Stimulated activated CD4-positive, alpha-beta T cell treated with anti-CD3 and anti-CD28 coated beads, Interleukin-12 subunit alpha, Interleukin-12 subunit beta, amount 100 ng/mL, for 4 hours (primary cell): ENCODE results near the gene CCDC40.

ENCODE experiments used
- DNase-seq: peaks from one replicate; pipeline ENCODE4 v3.0.0-alpha.2; 2020

Gene CCDC40

GRCh38 chr17:80050706-80051105 is 14.3 kb downstream of the CCDC40 start:
- DNase-seq = no peak

- no peak for DNase-seq
These were observed 15.2 kb downstream of the CCDC40 start for GRCh38 chr17:80051681-80052080.

- DNase-seq = no peak
These were observed 16.7 kb downstream of the CCDC40 start for GRCh38 chr17:80053102-80053501.

GRCh38 chr17:80055597-80055996 is 19.2 kb downstream of the CCDC40 start:
- no peak for DNase-seq

GRCh38 chr17:80058311-80058955 is 22.0 kb downstream of the CCDC40 start:
- DNase-seq = no peak

GRCh38 chr17:80060644-80061043 is 24.2 kb downstream of the CCDC40 start:
- no peak for DNase-seq

GRCh38 chr17:80061421-80061820 is 25.0 kb downstream of the CCDC40 start:
- DNase-seq = no peak

GRCh38 chr17:80063830-80064585 is 27.6 kb downstream of the CCDC40 start:
- DNase-seq = no peak

- DNase-seq = no peak
These were observed 28.3 kb downstream of the CCDC40 start for GRCh38 chr17:80064696-80065095.

- no peak for DNase-seq
These were observed 29.2 kb downstream of the CCDC40 start for GRCh38 chr17:80065478-80066170.

- no peak for DNase-seq
These were observed 31.0 kb downstream of the CCDC40 start for GRCh38 chr17:80067393-80067986.

GRCh38 chr17:80068301-80069222 is 32.1 kb downstream of the CCDC40 start:
- DNase-seq = no peak

GRCh38 chr17:80070375-80071115 is 34.1 kb downstream of the CCDC40 start:
- DNase-seq = no peak

- no peak for DNase-seq
These were observed 34.8 kb downstream of the CCDC40 start for GRCh38 chr17:80071116-80071841.

GRCh38 chr17:80072410-80072809 is 36.0 kb downstream of the CCDC40 start:
- no peak for DNase-seq

GRCh38 chr17:80080081-80080480 is 43.6 kb downstream of the CCDC40 start:
- DNase-seq = no peak

GRCh38 chr17:80081596-80081995 is 45.2 kb downstream of the CCDC40 start:
- no peak for DNase-seq

- peak; percentile 54 for DNase-seq
These were observed 46.1 kb downstream of the CCDC40 start for GRCh38 chr17:80082403-80083135.

GRCh38 chr17:80083136-80083661 is 46.8 kb downstream of the CCDC40 start:
- no peak for DNase-seq

- no peak for DNase-seq
These were observed 48.3 kb downstream of the CCDC40 start for GRCh38 chr17:80084773-80085172.
